H1 (cell line): ENCODE data around the gene SLC2A4RG. TPM values are rescaled to one million over a fixed set of nuclear protein-coding genes. Genes with fewer than 3 reads are reported as not detected.

Experiments
- CTCF ChIA-PET: fragments of 300-600 bp; sonication (Branson Sonifier 250); formaldehyde crosslinking; loops from one replicate; lab custom pipeline; 2021; ENCODE audit not compliant: partially characterized antibody; lab: Charles Lee
- POLR2A ChIA-PET: fragments of 300-600 bp; sonication (Branson Sonifier 250); formaldehyde crosslinking; loops from one replicate; lab custom pipeline; 2021; ENCODE audit warnings: inconsistent platforms; ENCODE audit not compliant: partially characterized antibody; lab: Charles Lee
- DNase-seq, 2 experiments: peaks; one replicate each; pipeline versions ENCODE4 v3.0.0 to v3.0.0-alpha.2; 2010 to 2022; ENCODE audit warnings: low spot score in 2 of 2, low read depth in 1 of 2, mixed read lengths in 1 of 2
- FAIRE-seq: peaks from 2 replicates; lab custom pipeline; 2011; peaks lifted over from hg19 to GRCh38; lab: Jason Lieb, UNC
- H2AFZ ChIP-seq: 2 replicates; pipeline ENCODE4 v1.8.1; 2012; ENCODE audit warnings: low read length, inconsistent platforms
- H2AK5ac ChIP-seq: 2 replicates; pipeline ENCODE4 v1.6.1; 2013; ENCODE audit warnings: low read depth, low read length
- H2BK120ac ChIP-seq: replicated peaks from 2 replicates; pipeline ENCODE3; 2013; ENCODE audit warnings: low read depth, low read length, inconsistent platforms
- H2BK12ac ChIP-seq: 2 replicates; pipeline ENCODE4 v1.6.1; 2013; ENCODE audit warnings: low read depth, low read length
- H2BK15ac ChIP-seq: 2 replicates; pipeline ENCODE4 v1.6.1; 2013; ENCODE audit warnings: low read length
- H2BK20ac ChIP-seq: 2 replicates; pipeline ENCODE4 v1.6.1; 2013; ENCODE audit warnings: low read length
- H2BK5ac ChIP-seq: 2 replicates; pipeline ENCODE4 v1.6.1; 2013; ENCODE audit warnings: low read depth, low read length
- H3K14ac ChIP-seq: 2 replicates; pipeline ENCODE4 v1.6.1; 2013; ENCODE audit warnings: inconsistent platforms; ENCODE audit not compliant: insufficient read length
- H3K18ac ChIP-seq: 2 replicates; pipeline ENCODE4 v1.6.1; 2013; ENCODE audit warnings: low read length; ENCODE audit errors: extremely low read depth
- H3K23ac ChIP-seq: 2 replicates; pipeline ENCODE4 v1.6.1; 2013; ENCODE audit warnings: inconsistent platforms; ENCODE audit not compliant: insufficient read length
- H3K23me2 ChIP-seq: 2 replicates; pipeline ENCODE4 v1.6.1; 2013; ENCODE audit warnings: low read depth, low read length
- H3K27ac ChIP-seq: 2 replicates; pipeline ENCODE4 v1.6.1; 2011; ENCODE audit warnings: low read depth, low read length, inconsistent platforms
- H3K27me3 ChIP-seq, 4 experiments: replicated peaks in 1 of 4; 1 replicate in 1 of 4; 2 replicates in 3 of 4; pipeline versions ENCODE4 v1.6.1 to v1.8.1; 2011 to 2013; ENCODE audit warnings: low read length in 3 of 4, mild to moderate bottlenecking in 3 of 4, inconsistent platforms in 2 of 4, mixed read lengths in 2 of 4, moderate library complexity in 1 of 4; ENCODE audit not compliant: control insufficient read depth in 3 of 4, insufficient read depth in 3 of 4; ENCODE audit errors: extremely low read depth in 1 of 4
- H3K36me3 ChIP-seq, 4 experiments: 2 replicates each; pipeline versions ENCODE4 v1.6.1 to v1.8.1; 2011 to 2013; ENCODE audit warnings: mild to moderate bottlenecking in 4 of 4, low read length in 3 of 4, moderate library complexity in 2 of 4, control low read depth in 1 of 4, inconsistent platforms in 1 of 4; ENCODE audit not compliant: insufficient read depth in 4 of 4, control insufficient read depth in 2 of 4
- H3K4ac ChIP-seq: replicated peaks from 2 replicates; pipeline ENCODE3; 2013; ENCODE audit warnings: low read length, low read depth, mixed read lengths, inconsistent platforms; ENCODE audit not compliant: insufficient read length
- H3K4me1 ChIP-seq, 4 experiments: replicated peaks in 1 of 4; 1 replicate in 1 of 4; 2 replicates in 3 of 4; pipeline versions ENCODE4 v1.6.1 to v1.8.1; 2011 to 2013; ENCODE audit warnings: low read length in 3 of 4, inconsistent platforms in 2 of 4, mixed read lengths in 1 of 4; ENCODE audit not compliant: insufficient read depth in 4 of 4, control insufficient read depth in 3 of 4
- H3K4me2 ChIP-seq, 2 experiments: 2 replicates each; pipeline versions ENCODE4 v1.6.1 to v1.8.1; 2011 to 2013; ENCODE audit warnings: low read depth in 2 of 2, low read length in 2 of 2, control low read depth in 1 of 2, inconsistent platforms in 1 of 2, mild to moderate bottlenecking in 1 of 2; ENCODE audit not compliant: insufficient read depth in 1 of 2
- H3K4me3 ChIP-seq, 4 experiments: fragments of 200-600, 300-600 bp in 1 of 4; sonication (generic), shearing (Covaris generic), sonication (Bioruptor Twin) in 1 of 4; 2 replicates each; pipeline versions ENCODE4 v1.5.1 to v1.8.1; 2011 to 2016; ENCODE audit warnings: low read length in 4 of 4, low read depth in 3 of 4, control low read depth in 2 of 4, inconsistent platforms in 2 of 4, mild to moderate bottlenecking in 2 of 4, mixed read lengths in 1 of 4, moderate library complexity in 1 of 4; ENCODE audit not compliant: insufficient read depth in 2 of 4; ENCODE audit errors: extremely low read depth in 1 of 4
- H3K56ac ChIP-seq: replicated peaks from 2 replicates; pipeline ENCODE3; 2013; ENCODE audit warnings: low read depth, mild to moderate bottlenecking, mixed read lengths, low read length, inconsistent platforms; ENCODE audit not compliant: insufficient read length
- H3K79me1 ChIP-seq: 2 replicates; pipeline ENCODE4 v1.6.1; 2013; ENCODE audit warnings: low read depth, low read length, control low read depth
- H3K79me2 ChIP-seq, 2 experiments: 2 replicates each; pipeline versions ENCODE4 v1.6.1 to v1.8.1; 2012 to 2013; ENCODE audit warnings: low read length in 2 of 2, mild to moderate bottlenecking in 2 of 2, inconsistent platforms in 1 of 2; ENCODE audit not compliant: insufficient read depth in 2 of 2, control insufficient read depth in 1 of 2
- H3K9ac ChIP-seq, 4 experiments: replicated peaks in 1 of 4; 1 replicate in 1 of 4; 2 replicates in 3 of 4; pipeline versions ENCODE4 v1.6.1 to v1.8.1; 2011 to 2013; ENCODE audit warnings: low read depth in 3 of 4, low read length in 3 of 4, control low read depth in 2 of 4, mild to moderate bottlenecking in 2 of 4, moderate library complexity in 2 of 4, inconsistent platforms in 1 of 4; ENCODE audit errors: extremely low read depth in 1 of 4
- H3K9me3 ChIP-seq, 2 experiments: 2 replicates each; pipeline versions ENCODE4 v1.6.1 to v1.8.1; 2012 to 2013; ENCODE audit warnings: mild to moderate bottlenecking in 2 of 2, moderate library complexity in 2 of 2, control low read depth in 1 of 2, inconsistent platforms in 1 of 2, low read depth in 1 of 2, low read length in 1 of 2, mixed read lengths in 1 of 2; ENCODE audit not compliant: insufficient read depth in 2 of 2
- H4K20me1 ChIP-seq, 2 experiments: replicated peaks in 1 of 2; 2 replicates each; pipeline versions ENCODE3 to v1.8.1; 2011 to 2013; ENCODE audit warnings: inconsistent platforms in 2 of 2, low read length in 2 of 2, mild to moderate bottlenecking in 1 of 2; ENCODE audit not compliant: insufficient read depth in 2 of 2, control insufficient read depth in 1 of 2
- H4K5ac ChIP-seq: 2 replicates; pipeline ENCODE4 v1.6.1; 2013; ENCODE audit warnings: low read length, low read depth, mixed read lengths, inconsistent platforms; ENCODE audit not compliant: insufficient read length
- H4K8ac ChIP-seq: 2 replicates; pipeline ENCODE4 v1.8.0; 2013; ENCODE audit warnings: mild to moderate bottlenecking, moderate library complexity, low read length, inconsistent platforms; ENCODE audit not compliant: insufficient read depth; ENCODE audit errors: extremely low read depth
- H4K91ac ChIP-seq: replicated peaks from 2 replicates; pipeline ENCODE3; 2013; ENCODE audit warnings: low read length, mixed read lengths, inconsistent platforms; ENCODE audit not compliant: insufficient read length
- KDM5A ChIP-seq: fragments of 200-600 bp; IDR thresholded peaks from 2 replicates; pipeline ENCODE4 v1.7.1; 2012; ENCODE audit warnings: mild to moderate bottlenecking, low read length, inconsistent platforms, mixed read lengths
- POLR2AphosphoS5 ChIP-seq: IDR thresholded peaks from 2 replicates; pipeline ENCODE4 v1.6.1; 2011; ENCODE audit warnings: low read depth, low read length
- YY1 ChIP-seq: IDR thresholded peaks from 2 replicates; pipeline ENCODE4 v1.6.1; 2011; ENCODE audit warnings: low read depth, mild to moderate bottlenecking, low read length
- WGBS, 2 experiments: shearing (Covaris generic) in 1 of 2; methylation state at CpG; one replicate each; pipeline versions ENCODE4 v1.1.6 to v1.1.7; 2013 to 2015; ENCODE audit warnings: low lambda C conversion rate in 2 of 2, mixed read lengths in 2 of 2, inconsistent platforms in 1 of 2, low coverage in 1 of 2, missing lambda C conversion rate in 1 of 2; ENCODE audit not compliant: insufficient replicate concordance in 2 of 2, insufficient coverage in 1 of 2, insufficient read length in 1 of 2; ENCODE audit errors: extremely low coverage in 1 of 2, missing lambda C conversion rate in 1 of 2; 5-methylcytosine and 5-hydroxymethylcytosine counted together
- polyA plus RNA-seq, 7 experiments: library from polyadenylated mRNA; depleted of rRNA in 3 of 7; stranded (reverse) in 5 of 7; unstranded in 2 of 7; fragments of >200 nt in 5 of 7; fragments of 200-250 nt in 2 of 7; gene quantifications; 1 replicate in 5 of 7; 2 replicates in 1 of 7; 4 replicates in 1 of 7; pipeline versions ENCODE4 v1.2.1 to v1.2.3, GENCODE V29; 2011 to 2013; ENCODE audit warnings: missing spikeins in 2 of 7, mixed read lengths in 2 of 7
- total RNA-seq: library from RNA; stranded (reverse); fragmentation: NEBNext Ultra II Directional; extraction: Animal tissue kit (Norgen Biotek cat#: 25700); gene quantifications from 2 replicates; pipeline ENCODE4 v1.2.1, GENCODE V29; 2021
- TF ChIP-seq, protein P1 (sequence below): IDR thresholded peaks from 2 replicates; pipeline ENCODE4 v1.6.1; 2012; ENCODE audit warnings: inconsistent platforms
- TF ChIP-seq, protein P2 (sequence below): IDR thresholded peaks from 2 replicates; pipeline ENCODE4 v1.6.1; 2012; ENCODE audit warnings: inconsistent platforms

Gene SLC2A4RG
- total and polyA plus RNA-seq, 2 of the 8 experiments (the other 6 are each of a cell fraction or from before 2014, with no cell fraction given) = 15.9 to 29.1 TPM

DNA sequence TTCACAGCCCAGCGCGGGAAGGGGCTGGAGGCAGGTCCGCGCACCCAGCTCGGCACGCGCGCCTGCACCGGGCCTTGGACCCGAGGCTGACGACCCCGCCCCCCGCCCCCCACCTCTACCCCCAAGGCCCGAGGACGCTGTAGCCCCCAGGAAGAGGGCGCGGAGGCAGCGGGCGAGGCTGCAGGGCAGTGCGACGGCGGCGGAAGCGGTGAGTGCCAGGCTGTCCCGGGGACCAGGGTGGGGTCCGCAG lies 2.0 kb upstream of the SLC2A4RG start:
- no peak for FAIRE-seq

More for the DNA sequence above, 2.0 kb upstream of the SLC2A4RG start:
- ChIA-PET CTCF (interaction anchor here (0.7 to 2.6 kb wide), 6 partner anchors 11 to 203 kb away, joined by 3 to 7 read pairs (median 4); partner anchors contain the start of gene PTK6), POLR2A (interaction anchor here (0.9 to 3.0 kb wide), 15 partner anchors 10 to 243 kb away, joined by 3 to 16 read pairs (median 5); partner anchors contain the start of genes ARFRP1 and ZGPAT)
- H4K5ac ChIP-seq = no peak overlapping the region
- H4K8ac ChIP-seq = no peak overlapping the region; the same call in 1 of the 2 replicates
- peak in 1 of 2 experiments; percentile 57 for DNase-seq
- H2AK5ac ChIP-seq = no peak overlapping the region
- no peaks in the 10 kb centered on the region; a peak in 1 of 4 replicates for H3K9me3 ChIP-seq
- H3K27me3 ChIP-seq = peaks cover 0 to 12% (median 8%) of the 10 kb centered on the region in 4 experiments; a peak in 4 of 7 replicates
- H3K79me2 ChIP-seq = peaks cover 0 to 4% of the 10 kb centered on the region in 2 experiments; a peak in 1 of 4 replicates
- H4K91ac ChIP-seq = no peak overlapping the region
- H4K20me1 ChIP-seq = peaks cover 4 to 31% of the 10 kb centered on the region in 2 experiments
- no peak overlapping the region for H3K27ac ChIP-seq
- H2BK15ac ChIP-seq = no peak overlapping the region
- H2BK120ac ChIP-seq = no peak overlapping the region
- peak overlapping the region; percentile 71 to 95 for H3K4me2 ChIP-seq
- H3K14ac ChIP-seq = no peak overlapping the region
- H3K56ac ChIP-seq = no peak overlapping the region
- no peak overlapping the region for H2BK5ac ChIP-seq
- no peak overlapping the region for H2BK12ac ChIP-seq
- peak overlapping the region; percentile 25 to 68 (median 30); a peak in 7 of 8 replicates for H3K4me3 ChIP-seq
- peaks cover 0 to 20% (median 11%) of the 10 kb centered on the region in 4 experiments; a peak in 6 of 7 replicates for H3K4me1 ChIP-seq
- TF ChIP-seq, protein P1, sequence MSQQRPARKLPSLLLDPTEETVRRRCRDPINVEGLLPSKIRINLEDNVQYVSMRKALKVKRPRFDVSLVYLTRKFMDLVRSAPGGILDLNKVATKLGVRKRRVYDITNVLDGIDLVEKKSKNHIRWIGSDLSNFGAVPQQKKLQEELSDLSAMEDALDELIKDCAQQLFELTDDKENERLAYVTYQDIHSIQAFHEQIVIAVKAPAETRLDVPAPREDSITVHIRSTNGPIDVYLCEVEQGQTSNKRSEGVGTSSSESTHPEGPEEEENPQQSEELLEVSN = peak; percentile 90
- TF ChIP-seq POLR2AphosphoS5 = peak; percentile 32; the same call in 1 of the 2 replicates
- TF ChIP-seq YY1 = 0 out of 2 replicates have a peak, but pooled peaks have one; percentile 12
- no peak for TF ChIP-seq KDM5A
- TF ChIP-seq, protein P2, sequence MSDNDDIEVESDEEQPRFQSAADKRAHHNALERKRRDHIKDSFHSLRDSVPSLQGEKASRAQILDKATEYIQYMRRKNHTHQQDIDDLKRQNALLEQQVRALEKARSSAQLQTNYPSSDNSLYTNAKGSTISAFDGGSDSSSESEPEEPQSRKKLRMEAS = peak; percentile 85
- H3K18ac ChIP-seq = no peak overlapping the region
- no peak overlapping the region for H2AFZ ChIP-seq
- H3K23me2 ChIP-seq = peaks cover 15% of the 10 kb centered on the region
- peaks cover 8% of the 10 kb centered on the region for H3K79me1 ChIP-seq
- H2BK20ac ChIP-seq = no peak overlapping the region
- peaks cover 0 to 21% (median 6%) of the 10 kb centered on the region in 4 experiments; a peak in 5 of 8 replicates for H3K36me3 ChIP-seq
- no peak overlapping the region for H3K23ac ChIP-seq
- 0% methylated on average over 12 of the region's 26 CpGs; no CpG with 5 or more reads in 1 of the 2 experiments for WGBS, 2 experiments
- H3K4ac ChIP-seq = no peak overlapping the region
- no peak overlapping the region for H3K9ac ChIP-seq
